NB4 (cell line): ENCODE results near the gene EIF4B.

Experiments used
- DNase-seq: peaks from one replicate; pipeline ENCODE4 v3.0.0; 2010; ENCODE audit warnings: low read depth
- H3K4me3 ChIP-seq: one replicate; pipeline ENCODE4 v1.5.1; 2011; ENCODE audit warnings: mild to moderate bottlenecking, low read depth, low read length, moderate library complexity
- MYC ChIP-seq: IDR thresholded peaks from 2 replicates; pipeline ENCODE4 v1.6.1; 2011; ENCODE audit warnings: low read depth, low read length
- POLR2A ChIP-seq: IDR thresholded peaks from 2 replicates; pipeline ENCODE4 v1.6.1; 2011; ENCODE audit warnings: mild to moderate bottlenecking; ENCODE audit not compliant: insufficient read length; ENCODE audit errors: extremely low read depth
- TF ChIP-seq, protein P1 (sequence below): IDR thresholded peaks from 2 replicates; pipeline ENCODE4 v1.6.1; 2011; ENCODE audit warnings: low read depth, low read length
- TF ChIP-seq, protein P2 (sequence below): IDR thresholded peaks from one replicate; pipeline ENCODE4 v1.5.1; 2012; ENCODE audit warnings: low read depth, low read length

EIF4B gene

DNA sequence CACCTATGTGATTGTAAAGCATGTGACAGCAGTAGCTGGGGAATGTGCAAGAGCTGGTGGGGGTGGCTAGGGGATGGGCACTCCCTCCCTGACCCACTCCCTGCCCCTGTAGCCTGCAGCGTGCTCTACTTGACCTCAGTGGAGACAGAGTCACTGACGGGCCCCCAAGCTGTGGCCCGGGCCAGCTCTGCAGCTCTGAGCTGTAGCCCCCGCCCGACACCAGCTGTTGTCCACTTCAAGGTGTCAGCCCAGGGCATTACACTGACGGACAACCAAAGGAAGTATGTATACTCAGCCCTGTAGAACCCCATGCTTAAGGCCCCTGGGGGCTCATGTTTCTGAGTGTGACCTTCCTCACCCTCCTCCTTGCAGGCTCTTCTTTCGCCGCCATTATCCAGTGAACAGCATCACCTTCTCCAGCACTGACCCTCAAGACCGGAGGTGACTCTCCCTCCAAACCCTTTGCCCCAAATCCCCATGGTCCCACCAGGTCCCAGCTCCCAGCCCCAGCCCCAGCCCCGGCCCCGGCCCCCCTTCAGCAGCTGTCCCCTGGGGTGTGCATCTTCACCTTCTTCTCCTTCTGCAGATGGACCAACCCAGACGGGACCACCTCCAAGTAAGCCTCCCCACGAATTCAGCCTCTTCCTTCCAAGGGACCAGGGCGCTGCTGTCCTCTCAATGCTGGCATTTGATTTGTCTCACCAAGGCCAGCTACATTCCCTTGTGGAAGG lies 56.9 kb downstream of the EIF4B start:
- DNase-seq: no peak
- no peak overlapping the region for H3K4me3 ChIP-seq
- TF ChIP-seq, protein P1, sequence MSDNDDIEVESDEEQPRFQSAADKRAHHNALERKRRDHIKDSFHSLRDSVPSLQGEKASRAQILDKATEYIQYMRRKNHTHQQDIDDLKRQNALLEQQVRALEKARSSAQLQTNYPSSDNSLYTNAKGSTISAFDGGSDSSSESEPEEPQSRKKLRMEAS: no peak
- TF ChIP-seq, protein P2, sequence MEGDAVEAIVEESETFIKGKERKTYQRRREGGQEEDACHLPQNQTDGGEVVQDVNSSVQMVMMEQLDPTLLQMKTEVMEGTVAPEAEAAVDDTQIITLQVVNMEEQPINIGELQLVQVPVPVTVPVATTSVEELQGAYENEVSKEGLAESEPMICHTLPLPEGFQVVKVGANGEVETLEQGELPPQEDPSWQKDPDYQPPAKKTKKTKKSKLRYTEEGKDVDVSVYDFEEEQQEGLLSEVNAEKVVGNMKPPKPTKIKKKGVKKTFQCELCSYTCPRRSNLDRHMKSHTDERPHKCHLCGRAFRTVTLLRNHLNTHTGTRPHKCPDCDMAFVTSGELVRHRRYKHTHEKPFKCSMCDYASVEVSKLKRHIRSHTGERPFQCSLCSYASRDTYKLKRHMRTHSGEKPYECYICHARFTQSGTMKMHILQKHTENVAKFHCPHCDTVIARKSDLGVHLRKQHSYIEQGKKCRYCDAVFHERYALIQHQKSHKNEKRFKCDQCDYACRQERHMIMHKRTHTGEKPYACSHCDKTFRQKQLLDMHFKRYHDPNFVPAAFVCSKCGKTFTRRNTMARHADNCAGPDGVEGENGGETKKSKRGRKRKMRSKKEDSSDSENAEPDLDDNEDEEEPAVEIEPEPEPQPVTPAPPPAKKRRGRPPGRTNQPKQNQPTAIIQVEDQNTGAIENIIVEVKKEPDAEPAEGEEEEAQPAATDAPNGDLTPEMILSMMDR: no peak
- TF ChIP-seq POLR2A (no peak), MYC (no peak)

DNA sequence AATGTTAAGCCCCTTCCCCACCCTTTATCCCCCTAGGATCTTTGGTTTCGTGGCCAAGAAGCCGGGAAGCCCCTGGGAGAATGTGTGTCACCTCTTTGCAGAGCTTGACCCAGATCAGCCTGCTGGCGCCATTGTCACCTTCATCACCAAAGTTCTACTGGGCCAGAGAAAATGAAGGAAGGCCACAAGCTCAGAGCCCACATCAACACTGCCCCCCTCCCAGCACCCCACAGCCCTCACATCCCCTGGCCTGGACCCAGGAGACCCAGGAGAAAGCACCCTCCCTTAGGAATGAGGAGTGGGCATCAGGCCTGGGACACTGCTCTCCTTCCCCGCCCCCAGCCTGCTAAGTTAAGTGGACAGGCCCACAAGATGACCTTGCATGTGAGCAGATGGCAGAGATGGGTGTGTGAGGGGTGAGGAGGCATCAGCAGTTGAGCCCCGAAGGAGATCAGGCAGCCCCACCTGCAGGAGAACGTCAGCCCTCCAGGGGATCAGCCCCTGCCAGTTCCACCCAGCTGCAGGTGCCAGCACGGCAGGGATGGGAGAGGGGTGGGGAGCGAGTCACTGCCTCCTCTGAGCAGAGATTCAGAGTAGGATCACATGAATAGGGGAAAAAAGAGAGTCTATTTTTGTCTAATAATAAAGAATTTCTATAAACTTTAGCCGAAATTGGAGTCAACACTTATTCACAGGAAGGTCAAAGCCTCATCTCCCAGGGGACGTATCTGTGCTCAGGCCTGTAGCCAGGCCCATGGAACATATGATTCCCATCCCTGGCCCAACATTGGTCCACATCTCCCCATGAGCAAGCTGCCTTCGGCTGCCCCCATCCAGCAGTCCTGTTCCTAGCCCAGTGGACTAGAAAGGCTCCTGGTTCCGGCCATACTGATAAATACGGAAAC lies 57.7 kb downstream of the EIF4B start:
- DNase-seq: no peak
- TF ChIP-seq, protein P2: no peak
- TF ChIP-seq POLR2A: no peak
- TF ChIP-seq, protein P1: no peak
- no peak for TF ChIP-seq MYC
- H3K4me3 ChIP-seq: no peak overlapping the region

DNA sequence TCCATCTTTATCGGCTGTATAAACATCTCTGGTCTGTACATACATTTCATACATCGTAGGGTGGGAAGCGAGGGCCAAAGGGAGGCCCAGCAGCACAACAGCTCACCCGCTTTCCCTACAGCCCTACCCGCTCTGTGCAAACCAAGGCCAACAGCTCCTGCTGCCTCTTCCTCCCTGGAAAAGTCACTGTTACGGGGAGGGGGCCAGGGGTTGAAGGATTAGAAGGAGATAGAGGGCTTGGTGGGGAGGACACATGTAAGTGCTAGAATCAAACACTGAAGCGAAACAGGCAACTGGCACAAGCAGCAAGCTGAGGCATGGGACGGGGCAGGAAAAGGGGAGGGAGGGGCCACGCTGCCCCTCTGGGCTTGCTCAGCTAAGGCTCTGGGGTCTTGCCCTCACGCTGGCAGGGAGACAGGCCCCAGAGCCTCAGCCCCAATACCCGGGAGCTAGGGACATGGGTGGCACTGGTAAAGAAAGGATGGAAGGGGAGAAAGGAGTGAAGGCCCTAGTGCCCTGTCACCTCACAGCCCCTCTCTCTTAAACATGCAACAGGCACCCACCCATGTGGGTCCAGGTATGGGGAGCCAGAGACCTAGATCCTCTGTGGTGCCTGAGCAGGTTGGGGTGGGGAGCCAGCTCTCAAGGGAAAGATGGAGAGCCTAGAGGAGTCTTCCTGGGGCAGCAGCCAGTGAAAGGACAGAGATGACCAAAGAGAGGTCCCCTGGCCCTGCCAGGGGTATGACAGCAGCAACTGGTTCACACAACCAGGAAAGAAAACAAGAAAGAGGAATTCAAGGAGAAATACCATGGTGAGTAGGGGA lies 58.6 kb downstream of the EIF4B start:
- H3K4me3 ChIP-seq: no peak overlapping the region
- TF ChIP-seq POLR2A: no peak
- TF ChIP-seq, protein P2: no peak
- TF ChIP-seq MYC: no peak
- TF ChIP-seq, protein P1: no peak
- no peak for DNase-seq

DNA sequence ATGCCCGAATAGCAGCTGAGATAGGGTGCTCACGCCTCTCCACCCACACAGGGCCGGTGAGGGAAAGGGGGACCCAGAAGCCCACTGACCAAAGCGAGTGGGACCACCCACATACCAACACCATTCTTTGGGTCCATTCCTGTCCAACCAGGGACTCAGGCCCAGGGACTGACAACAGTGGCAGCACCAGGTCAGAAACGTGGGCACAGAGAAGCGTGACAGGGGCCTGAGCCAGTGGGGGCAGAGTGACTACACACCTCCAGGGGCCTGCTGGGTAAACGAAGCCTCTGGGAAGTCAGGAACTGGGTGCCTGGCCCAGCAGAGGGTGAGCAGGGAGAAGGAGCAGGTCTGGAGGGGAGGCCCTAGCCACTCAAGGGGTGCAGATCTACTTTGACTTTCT lies 59.2 kb downstream of the EIF4B start:
- no peak for DNase-seq
- TF ChIP-seq, protein P1: no peak
- TF ChIP-seq MYC (no peak), POLR2A (no peak)
- TF ChIP-seq, protein P2: no peak
- no peak overlapping the region for H3K4me3 ChIP-seq

DNA sequence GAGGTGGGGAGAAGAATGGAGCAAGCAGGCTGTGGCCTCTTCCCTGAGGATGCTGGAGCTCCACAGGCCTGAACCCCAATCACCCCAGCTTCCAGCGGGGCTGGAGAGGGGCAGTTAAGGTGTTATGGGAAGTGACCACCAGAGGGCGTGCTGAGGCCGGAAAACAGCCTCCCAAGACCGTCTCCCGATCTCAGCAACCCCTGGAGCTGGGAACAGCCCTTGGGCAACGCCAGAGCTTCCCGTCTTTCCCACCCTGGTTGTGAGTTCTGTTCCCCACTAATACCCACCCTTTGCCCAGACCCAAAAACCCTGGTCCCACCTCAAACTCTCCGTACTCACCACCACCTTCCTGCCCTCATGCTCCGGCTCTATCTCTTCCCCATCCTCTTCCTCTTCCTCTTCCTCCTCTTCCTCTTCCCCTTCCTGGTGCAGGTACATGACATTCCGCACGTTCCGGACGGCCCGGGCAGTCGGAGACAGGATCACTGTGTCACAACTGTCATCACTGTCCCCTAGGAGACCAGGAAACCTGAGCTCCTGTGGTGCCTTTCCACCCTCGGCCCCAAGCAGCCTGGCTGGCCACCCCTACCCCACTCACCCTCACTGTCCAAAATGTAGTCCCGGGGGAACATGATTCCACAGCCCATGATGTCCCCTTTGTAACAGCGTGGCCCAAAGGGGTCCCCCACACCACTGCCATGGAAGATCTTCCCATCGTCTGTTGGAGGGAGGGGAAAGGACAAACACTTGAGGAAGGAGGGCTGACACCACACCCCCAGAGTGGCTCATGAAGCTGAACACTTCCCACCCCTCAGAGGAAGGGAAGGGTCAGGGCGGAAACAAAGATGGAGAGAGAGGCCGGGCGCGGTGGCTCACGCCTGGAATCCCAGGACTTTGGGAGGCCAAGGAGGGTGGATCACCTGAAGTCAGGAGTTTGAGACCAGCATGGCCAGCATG lies 60.0 kb downstream of the EIF4B start:
- H3K4me3 ChIP-seq: no peak overlapping the region
- DNase-seq: peak; percentile 72

More for the DNA sequence above, 60.0 kb downstream of the EIF4B start:
- TF ChIP-seq POLR2A: no peak
- TF ChIP-seq, protein P2: peak; percentile 88
